HFF-Myc (cell line): ENCODE data around the gene MED25.

ENCODE experiments used
- DNase-seq: peaks from one replicate; pipeline ENCODE4 v3.0.0-alpha.2; 2011; ENCODE audit warnings: low read depth; ENCODE audit errors: extremely low read depth
- H3K4me3 ChIP-seq: replicated peaks from 2 replicates; pipeline ENCODE4 v1.5.1; 2011; ENCODE audit warnings: low read depth, mild to moderate bottlenecking, control low read depth, low read length
- TF ChIP-seq, protein P1 (sequence below): IDR thresholded peaks from 2 replicates; pipeline ENCODE4 v1.5.1; 2012; ENCODE audit warnings: mild to moderate bottlenecking, low read depth, low read length, control low read depth; ENCODE audit errors: missing control alignments

Gene MED25

GRCh38 chr19:49881672-49882394 lies 63.7 kb downstream of the MED25 start:
- TF ChIP-seq, protein P1, sequence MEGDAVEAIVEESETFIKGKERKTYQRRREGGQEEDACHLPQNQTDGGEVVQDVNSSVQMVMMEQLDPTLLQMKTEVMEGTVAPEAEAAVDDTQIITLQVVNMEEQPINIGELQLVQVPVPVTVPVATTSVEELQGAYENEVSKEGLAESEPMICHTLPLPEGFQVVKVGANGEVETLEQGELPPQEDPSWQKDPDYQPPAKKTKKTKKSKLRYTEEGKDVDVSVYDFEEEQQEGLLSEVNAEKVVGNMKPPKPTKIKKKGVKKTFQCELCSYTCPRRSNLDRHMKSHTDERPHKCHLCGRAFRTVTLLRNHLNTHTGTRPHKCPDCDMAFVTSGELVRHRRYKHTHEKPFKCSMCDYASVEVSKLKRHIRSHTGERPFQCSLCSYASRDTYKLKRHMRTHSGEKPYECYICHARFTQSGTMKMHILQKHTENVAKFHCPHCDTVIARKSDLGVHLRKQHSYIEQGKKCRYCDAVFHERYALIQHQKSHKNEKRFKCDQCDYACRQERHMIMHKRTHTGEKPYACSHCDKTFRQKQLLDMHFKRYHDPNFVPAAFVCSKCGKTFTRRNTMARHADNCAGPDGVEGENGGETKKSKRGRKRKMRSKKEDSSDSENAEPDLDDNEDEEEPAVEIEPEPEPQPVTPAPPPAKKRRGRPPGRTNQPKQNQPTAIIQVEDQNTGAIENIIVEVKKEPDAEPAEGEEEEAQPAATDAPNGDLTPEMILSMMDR, result no peak
- no peak overlapping the region for H3K4me3 ChIP-seq
- no peak for DNase-seq

DNA sequence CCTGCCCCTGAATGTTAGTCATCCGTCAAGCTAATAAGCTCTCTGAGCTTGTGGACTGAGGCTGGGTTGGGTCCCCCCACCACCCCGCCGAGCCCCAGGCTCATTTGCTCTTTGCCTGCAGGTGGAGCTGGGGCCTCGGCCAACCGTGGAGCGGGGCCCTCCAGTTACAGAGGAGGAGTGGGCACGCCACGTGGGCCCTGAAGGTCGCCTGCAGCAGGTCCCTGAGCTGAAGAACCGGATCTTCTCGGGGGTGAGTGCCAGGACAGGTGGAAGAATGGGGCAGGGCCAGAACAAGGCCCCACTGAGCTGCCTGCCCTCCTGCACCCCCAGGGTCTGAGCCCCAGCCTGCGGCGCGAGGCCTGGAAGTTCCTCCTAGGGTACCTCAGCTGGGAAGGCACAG lies 64.6 kb downstream of the MED25 start:
- TF ChIP-seq, protein P1, result no peak
- no peak overlapping the region for H3K4me3 ChIP-seq
- DNase-seq, result no peak

DNA sequence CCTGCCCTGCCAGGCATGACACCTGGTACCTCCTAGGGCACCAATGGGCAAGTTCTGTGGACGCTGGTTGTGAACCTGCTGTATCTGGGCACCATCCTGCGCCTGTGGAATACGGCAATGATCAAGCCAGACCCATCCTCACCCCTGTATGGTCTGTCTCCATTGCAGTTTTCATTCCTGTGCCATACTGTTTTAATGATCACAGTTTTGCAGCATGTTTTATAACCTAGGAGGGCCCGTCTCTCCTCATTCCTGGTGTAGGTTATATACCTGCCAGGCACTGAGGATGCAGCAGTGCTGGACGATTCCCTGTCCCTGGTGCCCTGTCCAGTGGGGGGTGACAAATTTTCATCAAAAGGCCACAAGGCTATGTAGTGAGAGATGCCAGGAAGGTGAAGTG lies 65.0 kb downstream of the MED25 start:
- TF ChIP-seq, protein P1, result no peak
- no peak overlapping the region for H3K4me3 ChIP-seq
- no peak for DNase-seq

- no peak overlapping the region for H3K4me3 ChIP-seq
- DNase-seq, result no peak
- TF ChIP-seq, protein P1, result no peak
These were observed 66.0 kb downstream of the MED25 start for GRCh38 chr19:49884109-49884508.

DNA sequence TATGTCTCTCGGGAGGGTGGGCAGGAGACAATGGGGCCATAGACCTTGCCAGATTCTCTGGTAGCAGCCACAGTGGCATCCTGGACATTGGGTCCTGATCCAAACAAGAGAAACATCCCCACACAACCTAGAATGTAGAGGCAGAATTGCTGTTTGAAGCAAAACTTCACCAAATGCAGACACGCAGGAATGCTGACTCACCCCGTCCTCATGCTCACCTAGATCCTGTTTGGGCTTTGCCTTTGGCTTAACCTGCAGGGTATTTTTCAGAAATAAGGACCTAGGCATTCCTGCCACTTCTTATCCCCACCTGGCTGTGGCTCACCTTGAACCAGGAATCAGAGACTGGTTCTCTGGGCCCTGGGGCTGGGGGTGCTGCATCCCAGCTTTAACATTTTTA lies 66.7 kb downstream of the MED25 start:
- TF ChIP-seq, protein P1, result no peak
- DNase-seq, result no peak
- H3K4me3 ChIP-seq, result no peak overlapping the region
